Neuronal stem cell (in vitro differentiated cells): ENCODE measurements around the gene EPHB6.

Experiments used
- DNase-seq: peaks from one replicate; pipeline ENCODE4 v3.0.0-alpha.2; 2013; ENCODE audit warnings: low spot score
- H2AFZ ChIP-seq: one replicate; pipeline ENCODE4 v1.6.1; 2013; ENCODE audit warnings: mild to moderate bottlenecking, low read length, inconsistent platforms
- H2AK5ac ChIP-seq: 2 replicates; pipeline ENCODE4 v1.6.1; 2013; ENCODE audit warnings: low read depth, mild to moderate bottlenecking, inconsistent platforms, low read length, moderate library complexity, mixed read lengths
- H2BK120ac ChIP-seq: 2 replicates; pipeline ENCODE4 v1.6.1; 2013; ENCODE audit warnings: low read depth, mild to moderate bottlenecking, inconsistent platforms, low read length, moderate library complexity, mixed read lengths
- H2BK12ac ChIP-seq: one replicate; pipeline ENCODE4 v1.6.1; 2013; ENCODE audit warnings: low read length, inconsistent platforms
- H2BK15ac ChIP-seq: 2 replicates; pipeline ENCODE4 v1.6.1; 2013; ENCODE audit warnings: mild to moderate bottlenecking, low read length, inconsistent platforms, mixed read lengths
- H2BK5ac ChIP-seq: one replicate; pipeline ENCODE4 v1.6.1; 2013; ENCODE audit warnings: inconsistent platforms, mild to moderate bottlenecking, low read length, moderate library complexity
- H3K14ac ChIP-seq: one replicate; pipeline ENCODE4 v1.6.1; 2013; ENCODE audit warnings: low read length, inconsistent platforms
- H3K18ac ChIP-seq: 2 replicates; pipeline ENCODE4 v1.6.1; 2013; ENCODE audit warnings: low read length, inconsistent platforms
- H3K23ac ChIP-seq: 2 replicates; pipeline ENCODE4 v1.6.1; 2013; ENCODE audit warnings: low read depth, mild to moderate bottlenecking, mixed read lengths, low read length, inconsistent platforms; ENCODE audit not compliant: poor library complexity
- H3K27ac ChIP-seq: replicated peaks from 3 replicates; pipeline ENCODE4 v1.5.1; 2013; ENCODE audit warnings: low read length, inconsistent platforms
- H3K27me3 ChIP-seq, 3 experiments: 2 replicates each; pipeline ENCODE4 v1.6.1; 2013; ENCODE audit warnings: low read length in 3 of 3, mild to moderate bottlenecking in 2 of 3, inconsistent platforms in 1 of 3, low read depth in 1 of 3, mixed read lengths in 1 of 3, moderate library complexity in 1 of 3; ENCODE audit not compliant: control insufficient read depth in 3 of 3, insufficient read depth in 3 of 3
- H3K36me3 ChIP-seq, 2 donors: replicated peaks in 1 of 2; 2 replicates each; pipeline ENCODE4 v1.6.1; 2013; ENCODE audit warnings: low read length in 2 of 2; ENCODE audit not compliant: control insufficient read depth in 2 of 2, insufficient read depth in 2 of 2
- H3K4ac ChIP-seq: 2 replicates; pipeline ENCODE4 v1.6.1; 2013; ENCODE audit warnings: inconsistent platforms, mild to moderate bottlenecking, low read length, moderate library complexity
- H3K4me1 ChIP-seq, 2 donors: 1 replicate in 1 of 2; 2 replicates in 1 of 2; pipeline ENCODE4 v1.6.1; 2013; ENCODE audit warnings: low read length in 2 of 2, low read depth in 1 of 2; ENCODE audit not compliant: control insufficient read depth in 2 of 2, insufficient read depth in 1 of 2
- H3K4me2 ChIP-seq: one replicate; pipeline ENCODE4 v1.6.1; 2013; ENCODE audit warnings: mild to moderate bottlenecking, low read length, inconsistent platforms; ENCODE audit not compliant: insufficient read depth, poor library complexity, severe bottlenecking
- H3K4me3 ChIP-seq, 2 donors: 2 replicates each; pipeline ENCODE4 v1.5.1; 2013; ENCODE audit warnings: low read length in 2 of 2, mild to moderate bottlenecking in 2 of 2, inconsistent platforms in 1 of 2, moderate library complexity in 1 of 2
- H3K79me1 ChIP-seq: one replicate; pipeline ENCODE4 v1.6.1; 2013; ENCODE audit warnings: low read depth, mild to moderate bottlenecking, inconsistent platforms, low read length, moderate library complexity
- H3K9ac ChIP-seq: one replicate; pipeline ENCODE4 v1.6.1; 2013; ENCODE audit warnings: mild to moderate bottlenecking, low read depth, low read length, inconsistent platforms; ENCODE audit not compliant: poor library complexity
- H3K9me3 ChIP-seq, 2 donors: replicated peaks in 1 of 2; 2 replicates each; pipeline versions ENCODE3 to v1.6.1; 2013; ENCODE audit warnings: low read length in 2 of 2, mild to moderate bottlenecking in 2 of 2, inconsistent platforms in 1 of 2, low read depth in 1 of 2, mixed read lengths in 1 of 2, moderate library complexity in 1 of 2; ENCODE audit not compliant: control insufficient read depth in 2 of 2, insufficient read depth in 1 of 2
- H4K8ac ChIP-seq: one replicate; pipeline ENCODE4 v1.6.1; 2013; ENCODE audit warnings: low read depth, mild to moderate bottlenecking, inconsistent platforms, low read length, moderate library complexity
- H4K91ac ChIP-seq: one replicate; pipeline ENCODE4 v1.6.1; 2013; ENCODE audit warnings: low read length, low read depth, mild to moderate bottlenecking, inconsistent platforms; ENCODE audit not compliant: poor library complexity
- WGBS, 2 donors: extraction: QIAGEN DNeasy Blood & Tissue Kit; methylation state at CpG; one replicate each; pipeline ENCODE4 v1.1.7; 2013; ENCODE audit warnings: missing lambda C conversion rate in 2 of 2, mixed read lengths in 1 of 2; ENCODE audit not compliant: insufficient read length in 2 of 2, insufficient replicate concordance in 1 of 2; ENCODE audit errors: extremely low coverage in 2 of 2; 5-methylcytosine and 5-hydroxymethylcytosine counted together

The EPHB6 gene

DNA sequence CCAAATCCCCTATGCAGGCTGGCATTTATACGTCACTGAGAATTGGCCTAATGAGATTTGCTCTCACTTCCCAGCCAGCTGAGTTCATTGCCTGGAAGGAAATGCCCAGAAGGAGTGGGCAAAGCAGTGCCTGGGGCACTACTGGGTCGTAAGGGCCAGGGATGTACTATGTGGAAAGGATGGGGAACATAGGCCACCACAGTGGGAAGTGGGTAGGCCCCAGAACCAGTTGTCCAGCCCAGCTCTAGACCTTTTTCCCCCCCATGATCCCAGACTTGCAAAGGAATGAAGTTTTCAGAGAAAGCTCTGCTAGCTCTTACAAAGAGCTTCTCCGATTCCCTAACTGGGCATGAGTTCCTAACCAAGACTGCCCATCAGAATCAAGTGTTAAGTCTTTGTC lies 64.8 kb downstream of the EPHB6 start:
- Histone ChIP-seq H3K27ac (no peak overlapping the region), H3K27me3 (no peaks in the 10 kb centered on the region), H3K18ac (no peak overlapping the region), H4K91ac (no peak overlapping the region), H4K8ac (no peak overlapping the region), H3K79me1 (no peaks in the 10 kb centered on the region), H2BK15ac (no peak overlapping the region), H3K4me2 (no peak overlapping the region), H2BK5ac (no peak overlapping the region), H3K14ac (no peak overlapping the region), H2BK12ac (no peak overlapping the region), H3K4ac (no peak overlapping the region), H3K4me1 (no peaks in the 10 kb centered on the region), H3K9me3 (no peaks in the 10 kb centered on the region), H3K4me3 (no peak overlapping the region), H2BK120ac (no peak overlapping the region), H2AK5ac (no peak overlapping the region), H3K36me3 (no peaks in the 10 kb centered on the region), H2AFZ (no peak overlapping the region), H3K23ac (no peak overlapping the region), H3K9ac (no peak overlapping the region)
- no CpG with 5 or more reads among the region's 3 CpGs for WGBS, 2 donors
- DNase-seq = no peak
